ENCODE data around the gene RERE. TPM values are rescaled to one million over a fixed set of nuclear protein-coding genes. Genes with fewer than 3 reads are reported as not detected.

Gene RERE
- total RNA-seq, 2 donors from 2014 or later = 74.5 to 128 TPM

GRCh38 chr1:8495928-8496401, 321.5 kb downstream of the RERE start:
- 85 to 91% methylated on average over 6 of the region's 6 CpGs for WGBS, 2 donors
- TF ChIP-seq, protein P1, sequence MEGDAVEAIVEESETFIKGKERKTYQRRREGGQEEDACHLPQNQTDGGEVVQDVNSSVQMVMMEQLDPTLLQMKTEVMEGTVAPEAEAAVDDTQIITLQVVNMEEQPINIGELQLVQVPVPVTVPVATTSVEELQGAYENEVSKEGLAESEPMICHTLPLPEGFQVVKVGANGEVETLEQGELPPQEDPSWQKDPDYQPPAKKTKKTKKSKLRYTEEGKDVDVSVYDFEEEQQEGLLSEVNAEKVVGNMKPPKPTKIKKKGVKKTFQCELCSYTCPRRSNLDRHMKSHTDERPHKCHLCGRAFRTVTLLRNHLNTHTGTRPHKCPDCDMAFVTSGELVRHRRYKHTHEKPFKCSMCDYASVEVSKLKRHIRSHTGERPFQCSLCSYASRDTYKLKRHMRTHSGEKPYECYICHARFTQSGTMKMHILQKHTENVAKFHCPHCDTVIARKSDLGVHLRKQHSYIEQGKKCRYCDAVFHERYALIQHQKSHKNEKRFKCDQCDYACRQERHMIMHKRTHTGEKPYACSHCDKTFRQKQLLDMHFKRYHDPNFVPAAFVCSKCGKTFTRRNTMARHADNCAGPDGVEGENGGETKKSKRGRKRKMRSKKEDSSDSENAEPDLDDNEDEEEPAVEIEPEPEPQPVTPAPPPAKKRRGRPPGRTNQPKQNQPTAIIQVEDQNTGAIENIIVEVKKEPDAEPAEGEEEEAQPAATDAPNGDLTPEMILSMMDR (IDR thresholded peaks at IDR 0.05) = no peak
- no peak for TF ChIP-seq POLR2A (IDR thresholded peaks at IDR 0.05)
- no peak overlapping the region for H3K27ac ChIP-seq
- peaks cover 7 to 12% of the 10 kb centered on the region in 2 donors for H3K36me3 ChIP-seq (replicated peaks in 1 of 2; ENCODE audit: insufficient read depth in 1 of 2, low read depth in 2 of 2)
- no peak for ATAC-seq
- H3K9me3 ChIP-seq = no peaks in the 10 kb centered on the region
- H3K4me1 ChIP-seq = no peaks in the 10 kb centered on the region
- intact Hi-C loops (cut with DNase I) = no loop called here
- no peaks in the 10 kb centered on the region for H3K27me3 ChIP-seq
- no peak overlapping the region for H3K4me3 ChIP-seq
- no peak for DNase-seq

GRCh38 chr1:8494681-8495080, 322.8 kb downstream of the RERE start:
- TF ChIP-seq, protein P1 (IDR thresholded peaks at IDR 0.05) = no peak
- TF ChIP-seq POLR2A (IDR thresholded peaks at IDR 0.05) = no peak
- Histone ChIP-seq H3K9me3 (no peaks in the 10 kb centered on the region), H3K4me1 (no peaks in the 10 kb centered on the region), H3K27ac (no peak overlapping the region), H3K4me3 (no peak overlapping the region), H3K27me3 (no peaks in the 10 kb centered on the region), H3K36me3 (replicated peaks in 1 of 2; ENCODE audit: insufficient read depth in 1 of 2, low read depth in 2 of 2) (peaks cover 7 to 12% of the 10 kb centered on the region in 2 donors)
- ATAC-seq (no peak), DNase-seq (no peak)
- intact Hi-C loops (cut with DNase I) = no loop called here
- WGBS, 2 donors = 93 to 100% methylated on average over 3 of the region's 3 CpGs

- no peaks in the 10 kb centered on the region for H3K9me3 ChIP-seq
Observed at GRCh38 chr1:8493916-8494540, 323.4 kb downstream of the RERE start.

DNA sequence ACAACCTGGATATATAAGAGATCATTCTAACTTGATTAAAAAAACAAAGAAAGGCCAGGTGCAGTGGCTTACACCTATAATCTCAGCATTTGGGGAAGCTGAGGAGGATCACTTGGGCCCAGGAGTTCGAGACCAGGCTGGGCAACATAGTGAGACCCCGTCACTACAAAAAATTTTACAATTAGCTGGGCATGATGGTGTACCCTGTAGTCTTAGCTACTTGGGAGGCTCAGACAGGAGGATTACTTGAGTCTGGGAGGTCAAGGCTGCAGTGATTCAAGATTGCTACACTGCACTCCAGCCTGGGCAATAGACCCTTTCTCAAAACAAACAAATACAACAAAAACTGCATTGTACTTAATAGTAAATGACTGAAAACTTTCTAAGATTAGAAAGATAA, 330.2 kb downstream of the RERE start:
- TF ChIP-seq, protein P1 (IDR thresholded peaks at IDR 0.05) = no peak
- TF ChIP-seq POLR2A (IDR thresholded peaks at IDR 0.05) = no peak
- Histone ChIP-seq H3K27me3 (no peaks in the 10 kb centered on the region), H3K27ac (no peak overlapping the region), H3K36me3 (replicated peaks in 1 of 2; ENCODE audit: insufficient read depth in 1 of 2, low read depth in 2 of 2) (no peaks in the 10 kb centered on the region), H3K4me1 (no peaks in the 10 kb centered on the region), H3K4me3 (no peak overlapping the region), H3K9me3 (no peaks in the 10 kb centered on the region)
- DNase-seq (no peak), ATAC-seq (no peak)
- WGBS, 2 donors = 96 to 97% methylated on average over 2 of the region's 2 CpGs
- intact Hi-C loops (cut with DNase I) = no loop called here

More at GRCh38 chr1:8493916-8494540, 323.4 kb downstream of the RERE start:
- WGBS, 2 donors = 79 to 82% methylated on average over 7 of the region's 7 CpGs
- ATAC-seq (no peak), DNase-seq (no peak)
- intact Hi-C loops (cut with DNase I) = no loop called here
- Histone ChIP-seq H3K27ac (no peak overlapping the region), H3K36me3 (replicated peaks in 1 of 2; ENCODE audit: insufficient read depth in 1 of 2, low read depth in 2 of 2) (peaks cover 3 to 12% of the 10 kb centered on the region in 2 donors), H3K27me3 (no peaks in the 10 kb centered on the region), H3K4me1 (no peaks in the 10 kb centered on the region), H3K4me3 (no peak overlapping the region)
- TF ChIP-seq POLR2A (IDR thresholded peaks at IDR 0.05) = no peak
- TF ChIP-seq, protein P1 (IDR thresholded peaks at IDR 0.05) = no peak

DNA sequence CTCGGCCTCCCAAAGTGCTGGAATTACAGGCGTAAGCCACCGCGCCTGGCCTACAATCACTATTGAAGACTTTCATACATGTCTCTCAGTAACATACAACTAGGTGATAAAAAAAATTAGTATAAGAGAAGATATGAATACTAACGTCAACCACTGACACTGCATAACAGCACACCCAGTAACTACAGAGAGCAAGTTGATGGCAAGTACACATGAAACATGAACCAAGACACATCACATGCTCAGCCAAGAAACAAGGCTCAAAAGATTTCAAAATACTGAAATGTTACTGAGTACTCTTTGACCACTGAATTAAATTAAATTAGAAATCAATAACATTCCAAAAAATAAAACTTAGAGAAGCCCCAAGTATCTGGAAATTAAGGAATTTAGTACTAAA, 331.4 kb downstream of the RERE start:
- ATAC-seq = no peak
- 95 to 98% methylated on average over 5 of the region's 5 CpGs for WGBS, 2 donors
- Histone ChIP-seq H3K27me3 (no peaks in the 10 kb centered on the region), H3K9me3 (no peaks in the 10 kb centered on the region), H3K4me1 (no peaks in the 10 kb centered on the region), H3K36me3 (replicated peaks in 1 of 2; ENCODE audit: insufficient read depth in 1 of 2, low read depth in 2 of 2) (no peaks in the 10 kb centered on the region), H3K27ac (no peak overlapping the region), H3K4me3 (no peak overlapping the region)
- no peak for TF ChIP-seq POLR2A (IDR thresholded peaks at IDR 0.05)
- TF ChIP-seq, protein P1 (IDR thresholded peaks at IDR 0.05) = no peak
- intact Hi-C loops (cut with DNase I) = no loop called here
- DNase-seq = no peak

Measured in body of pancreas (tissue), 4 donors.